Activated CD4-positive, CD25-positive, alpha-beta regulatory T cell treated with anti-CD3 and anti-CD28 coated beads, Interleukin-2, amount 50 U/mL, for 72 hours (primary cell): Measurements from ENCODE around the gene TBX1.

Experiments used
- DNase-seq: peaks from one replicate; pipeline ENCODE4 v3.0.0; 2021

TBX1 gene

GRCh38 chr22:19760058-19760950 lies at the start of gene TBX1:
TSS of gene TBX1 (plus strand) at chr22:19760778. CDS start at chr22:19760844, 66 bp downstream.
- no peak for DNase-seq

GRCh38 chr22:19713245-19713644 lies 47.3 kb upstream of the TBX1 start:
- no peak for DNase-seq

- DNase-seq, result no peak
Observed at GRCh38 chr22:19713650-19714311, 46.8 kb upstream of the TBX1 start.

GRCh38 chr22:19714312-19715187 lies 46.0 kb upstream of the TBX1 start, which contains the start of gene SEPTIN5:
TSS of gene SEPTIN5 (plus strand) at chr22:19714503. CDS start at chr22:19714589, 86 bp downstream.
- DNase-seq, result no peak

- DNase-seq, result no peak
Observed at GRCh38 chr22:19715188-19715930, 45.2 kb upstream of the TBX1 start.

GRCh38 chr22:19716041-19716828 lies 44.3 kb upstream of the TBX1 start:
- no peak for DNase-seq

GRCh38 chr22:19716829-19717105 lies 43.8 kb upstream of the TBX1 start:
- DNase-seq, result no peak

- DNase-seq, result no peak
Observed at GRCh38 chr22:19717181-19717580, 43.4 kb upstream of the TBX1 start.

- peak; percentile 88 for DNase-seq
Observed at GRCh38 chr22:19717691-19718455, 42.7 kb upstream of the TBX1 start.

GRCh38 chr22:19718456-19719049 lies 42.0 kb upstream of the TBX1 start:
- no peak for DNase-seq

- no peak for DNase-seq
Observed at GRCh38 chr22:19719050-19719482, 41.5 kb upstream of the TBX1 start.

GRCh38 chr22:19719488-19720021 lies 41.0 kb upstream of the TBX1 start:
- DNase-seq, result no peak

GRCh38 chr22:19720150-19720827 lies 40.3 kb upstream of the TBX1 start:
- no peak for DNase-seq

GRCh38 chr22:19720999-19721329 lies 39.6 kb upstream of the TBX1 start:
- DNase-seq, result no peak

GRCh38 chr22:19721330-19722177 lies 39.0 kb upstream of the TBX1 start:
- no peak for DNase-seq

- no peak for DNase-seq
Observed at GRCh38 chr22:19722178-19722981, 38.2 kb upstream of the TBX1 start.

GRCh38 chr22:19722982-19723231 lies 37.7 kb upstream of the TBX1 start:
- DNase-seq, result no peak
